Measurements from ENCODE around the gene NUP62.
A peak's percentile ranks its signal among the peaks of the same experiment; 100 is the strongest.
"Not testable (repeated sequence)": the region's sequence is repeated elsewhere in the genome, so short reads cannot be mapped to it uniquely, and the experiment has no call there.

The NUP62 gene

DNA sequence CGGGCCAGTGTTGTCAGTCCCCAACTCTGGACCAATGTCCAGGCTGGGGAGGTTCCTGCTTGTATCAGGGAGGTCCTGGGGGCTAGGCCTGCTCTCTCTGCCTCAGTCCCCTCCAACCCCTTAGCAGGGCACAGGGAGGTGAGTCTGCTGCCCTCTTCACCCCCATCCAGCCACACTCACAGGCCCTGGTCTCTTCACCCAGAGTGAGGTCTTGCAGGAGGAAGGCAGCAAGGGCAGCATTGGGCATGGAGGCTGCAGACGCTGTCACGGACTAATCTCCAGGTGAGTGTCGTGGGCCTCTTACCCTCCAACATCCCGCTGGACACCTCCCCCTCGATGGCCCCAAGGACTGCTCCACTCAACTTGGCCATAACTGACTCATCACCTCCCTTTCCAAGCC lies 43.5 kb upstream of the NUP62 start:
- DNase-seq (ENCODE audit: low spot score): no peak
- no peak overlapping the region for H3K4me3 ChIP-seq
- TF ChIP-seq, protein P1, sequence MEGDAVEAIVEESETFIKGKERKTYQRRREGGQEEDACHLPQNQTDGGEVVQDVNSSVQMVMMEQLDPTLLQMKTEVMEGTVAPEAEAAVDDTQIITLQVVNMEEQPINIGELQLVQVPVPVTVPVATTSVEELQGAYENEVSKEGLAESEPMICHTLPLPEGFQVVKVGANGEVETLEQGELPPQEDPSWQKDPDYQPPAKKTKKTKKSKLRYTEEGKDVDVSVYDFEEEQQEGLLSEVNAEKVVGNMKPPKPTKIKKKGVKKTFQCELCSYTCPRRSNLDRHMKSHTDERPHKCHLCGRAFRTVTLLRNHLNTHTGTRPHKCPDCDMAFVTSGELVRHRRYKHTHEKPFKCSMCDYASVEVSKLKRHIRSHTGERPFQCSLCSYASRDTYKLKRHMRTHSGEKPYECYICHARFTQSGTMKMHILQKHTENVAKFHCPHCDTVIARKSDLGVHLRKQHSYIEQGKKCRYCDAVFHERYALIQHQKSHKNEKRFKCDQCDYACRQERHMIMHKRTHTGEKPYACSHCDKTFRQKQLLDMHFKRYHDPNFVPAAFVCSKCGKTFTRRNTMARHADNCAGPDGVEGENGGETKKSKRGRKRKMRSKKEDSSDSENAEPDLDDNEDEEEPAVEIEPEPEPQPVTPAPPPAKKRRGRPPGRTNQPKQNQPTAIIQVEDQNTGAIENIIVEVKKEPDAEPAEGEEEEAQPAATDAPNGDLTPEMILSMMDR (IDR thresholded peaks at IDR 0.05): no peak
- H3K27ac ChIP-seq: no peak overlapping the region

DNA sequence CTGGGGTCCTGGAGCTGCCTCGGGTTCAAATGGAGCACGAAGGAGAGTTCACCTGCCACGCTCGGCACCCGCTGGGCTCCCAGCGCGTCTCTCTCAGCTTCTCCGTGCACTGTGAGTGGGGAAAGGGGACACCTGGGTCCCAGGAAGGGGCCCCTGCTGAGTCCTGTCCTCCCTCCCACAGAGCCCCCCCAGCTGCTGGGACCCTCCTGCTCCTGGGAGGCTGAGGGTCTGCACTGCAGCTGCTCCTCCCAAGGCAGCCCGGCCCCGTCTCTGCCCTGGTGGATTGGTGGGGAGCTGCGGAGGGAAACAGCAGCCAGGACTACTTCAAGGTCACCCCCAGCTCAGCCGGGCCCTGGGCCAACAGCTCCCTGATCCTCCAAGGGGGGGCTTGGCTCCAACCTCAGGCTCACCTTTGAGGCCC lies 42.7 kb upstream of the NUP62 start:
- no peak for DNase-seq (ENCODE audit: low spot score)
- H3K27ac ChIP-seq: no peak overlapping the region
- TF ChIP-seq, protein P1 (IDR thresholded peaks at IDR 0.05): no peak

DNA sequence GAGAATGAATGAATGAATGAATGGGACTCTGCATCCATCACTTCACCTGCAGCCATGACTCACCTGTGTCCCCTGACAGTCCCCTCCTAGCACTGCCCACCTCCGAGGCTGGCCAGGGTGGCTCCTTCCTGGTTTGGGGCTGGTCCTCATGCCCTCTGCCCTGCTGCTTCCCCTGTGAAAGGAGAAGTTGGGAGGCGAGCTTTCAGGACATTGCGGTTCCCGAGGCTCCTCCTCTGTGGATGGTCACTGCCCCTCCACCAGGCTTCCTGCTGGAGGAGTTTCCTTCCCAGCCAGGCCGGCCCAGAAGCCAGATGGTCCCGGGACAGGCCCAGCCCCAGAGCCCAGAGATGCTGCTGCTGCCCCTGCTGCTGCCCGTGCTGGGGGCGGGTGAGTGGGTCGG lies 40.1 kb upstream of the NUP62 start:
- not testable (repeated sequence) for H3K4me3 ChIP-seq; DNase-seq (ENCODE audit: low spot score)
- H3K27ac ChIP-seq: peak overlapping the region in 1 of 2 donors; percentile 35

More for the DNA sequence above, 42.7 kb upstream of the NUP62 start:
- no peak overlapping the region for H3K4me3 ChIP-seq

DNA sequence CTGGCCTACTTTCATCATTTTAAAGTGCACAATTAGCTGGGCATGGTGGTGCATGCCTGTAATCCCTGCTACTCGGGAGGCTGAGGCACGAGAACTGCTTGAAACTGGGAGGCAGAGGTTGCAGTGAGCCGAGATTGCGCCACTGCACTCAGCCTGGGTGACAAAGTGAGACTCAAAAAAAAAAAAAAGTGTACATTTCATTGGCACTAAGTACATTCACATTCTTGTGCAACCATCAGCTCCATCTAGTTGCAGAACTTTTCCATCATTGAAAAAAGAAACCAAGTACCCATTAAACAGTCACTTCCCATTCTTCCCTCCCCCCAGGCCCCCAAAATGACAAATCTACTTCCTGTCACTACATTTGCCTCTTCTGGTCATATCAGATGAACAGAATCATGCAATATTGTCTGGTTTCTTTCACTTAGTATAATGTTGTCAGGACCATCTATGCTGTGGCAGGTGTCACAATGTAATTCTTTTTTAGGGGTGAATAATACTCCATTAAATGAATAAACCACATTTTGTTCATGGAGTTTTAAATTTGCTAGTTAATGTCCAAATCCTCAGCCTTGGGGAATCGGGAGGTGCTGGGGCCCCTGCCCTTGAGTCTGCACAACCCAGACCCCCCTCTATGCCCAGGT lies 39.1 kb upstream of the NUP62 start:
- no peak for DNase-seq (ENCODE audit: low spot score)
- no peak overlapping the region for H3K4me3 ChIP-seq
- H3K27ac ChIP-seq: peak overlapping the region in 1 of 2 donors; percentile 35
- TF ChIP-seq, protein P1 (IDR thresholded peaks at IDR 0.05): no peak

DNA sequence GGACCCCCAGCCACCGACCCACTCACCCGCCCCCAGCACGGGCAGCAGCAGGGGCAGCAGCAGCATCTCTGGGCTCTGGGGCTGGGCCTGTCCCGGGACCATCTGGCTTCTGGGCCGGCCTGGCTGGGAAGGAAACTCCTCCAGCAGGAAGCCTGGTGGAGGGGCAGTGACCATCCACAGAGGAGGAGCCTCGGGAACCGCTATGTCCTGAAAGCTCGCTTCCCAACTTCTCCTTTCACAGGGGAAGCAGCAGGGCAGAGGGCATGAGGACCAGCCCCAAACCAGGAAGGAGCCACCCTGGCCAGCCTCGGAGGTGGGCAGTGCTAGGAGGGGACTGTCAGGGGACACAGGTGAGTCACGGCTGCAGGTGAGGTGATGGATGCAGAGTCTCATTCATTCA lies 31.7 kb upstream of the NUP62 start, which contains the start of gene SIGLEC11:
Gene SIGLEC11, minus strand, starts transcription at position 193 of the 400 bp plus-strand sequence. Its CDS starts 91 bp downstream, at position 102.
- not testable (repeated sequence) for DNase-seq (ENCODE audit: low spot score); H3K4me3 ChIP-seq; H3K27ac ChIP-seq

DNA sequence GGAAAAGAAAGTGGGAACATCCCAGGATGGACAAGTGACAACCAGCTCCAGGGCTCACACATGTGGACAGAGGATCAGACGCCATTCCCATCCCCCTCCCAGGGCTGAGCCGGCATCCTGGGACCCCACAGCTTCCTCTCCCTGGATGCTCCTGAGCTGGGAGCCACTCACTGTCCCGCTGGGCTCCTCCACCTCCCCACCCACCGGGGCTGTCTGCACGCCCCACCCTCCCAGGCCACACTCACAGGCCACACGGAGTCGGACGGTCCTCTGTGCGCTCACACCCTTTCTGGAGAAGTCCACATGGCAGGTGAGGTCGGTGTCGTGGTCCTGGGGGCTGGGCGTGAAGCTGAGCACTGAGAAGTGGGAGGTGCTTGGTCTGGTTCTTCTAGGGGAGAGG lies 30.6 kb upstream of the NUP62 start:
- H3K27ac ChIP-seq; DNase-seq (ENCODE audit: low spot score); H3K4me3 ChIP-seq: not testable (repeated sequence)

DNA sequence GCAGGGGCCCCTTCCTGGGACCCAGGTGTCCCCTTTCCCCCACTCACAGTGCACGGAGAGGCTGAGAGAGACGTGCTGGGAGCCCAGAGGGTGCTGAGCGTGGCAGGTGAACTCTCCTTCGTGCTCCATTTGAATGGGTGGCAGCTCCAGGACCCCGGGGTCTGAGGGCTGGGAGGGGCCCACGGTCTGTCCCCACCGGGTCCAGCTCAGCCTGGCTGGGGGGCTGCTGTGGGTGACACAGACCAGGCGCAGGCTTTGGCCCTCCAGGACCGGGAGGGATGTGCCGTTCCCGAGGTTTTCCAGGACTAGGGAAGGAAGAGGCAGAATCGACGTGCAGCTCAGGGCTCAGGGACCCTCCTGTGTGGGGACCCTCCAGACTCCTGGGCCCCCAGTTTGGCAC lies 29.3 kb upstream of the NUP62 start:
- not testable (repeated sequence) for H3K27ac ChIP-seq, H3K4me3 ChIP-seq

DNA sequence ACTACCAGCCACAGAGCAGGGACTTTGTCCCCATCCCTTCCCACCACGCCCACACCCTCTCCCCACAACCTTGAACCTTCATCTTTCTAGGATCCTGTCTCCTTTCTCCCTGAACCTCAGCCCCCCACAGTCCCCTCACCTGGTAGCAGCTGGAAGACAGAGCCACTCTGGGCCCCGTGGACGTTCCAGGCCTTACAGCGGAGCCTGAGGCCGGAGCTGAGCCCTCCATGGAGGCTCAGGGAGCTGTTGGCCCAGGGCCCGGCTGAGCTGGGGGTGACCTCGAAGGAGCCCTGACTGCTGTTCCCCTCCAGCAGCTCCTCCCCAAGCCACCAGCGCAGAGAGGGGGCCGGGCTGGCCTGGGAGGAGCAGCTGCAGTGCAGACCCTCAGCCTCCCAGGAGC lies 28.8 kb upstream of the NUP62 start:
- DNase-seq (ENCODE audit: low spot score); H3K27ac ChIP-seq: not testable (repeated sequence)

More for the DNA sequence above, 29.3 kb upstream of the NUP62 start:
- not testable (repeated sequence) for DNase-seq (ENCODE audit: low spot score)

DNA sequence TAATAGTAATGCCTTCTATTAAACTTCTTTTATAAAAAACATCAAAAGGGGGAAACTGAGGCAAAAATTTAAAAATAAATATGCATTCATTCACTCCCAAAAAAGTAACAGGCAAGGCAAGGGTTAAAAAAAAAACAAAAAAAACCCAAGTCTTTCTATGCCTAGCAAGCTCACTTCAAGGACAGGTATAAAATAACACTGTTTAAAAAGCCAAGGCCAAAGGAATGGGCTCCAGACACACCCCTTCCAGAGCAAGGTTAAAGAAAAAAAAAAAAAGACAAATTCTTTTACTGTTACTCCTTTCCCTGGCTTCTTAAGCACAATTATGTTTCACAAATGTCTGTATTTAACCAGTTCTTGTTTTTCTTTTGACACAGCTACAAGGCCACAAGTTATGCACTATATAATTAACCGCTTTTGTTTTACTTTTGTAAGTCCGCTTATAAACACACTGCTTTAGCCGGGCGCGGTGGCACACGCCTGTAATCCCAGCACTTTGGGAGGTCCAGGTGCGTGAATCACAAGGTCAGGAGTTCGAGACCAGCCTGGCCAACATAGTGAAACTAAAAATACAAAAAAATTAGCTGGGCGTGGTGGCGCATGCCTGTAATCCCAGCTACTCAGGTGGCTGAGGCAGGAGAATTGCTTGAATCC lies 28.1 kb upstream of the NUP62 start:
- H3K27ac ChIP-seq: no peak overlapping the region
- no peak overlapping the region for H3K4me3 ChIP-seq
- TF ChIP-seq, protein P1 (IDR thresholded peaks at IDR 0.05): no peak
- DNase-seq (ENCODE audit: low spot score): no peak

More for the DNA sequence above, 28.8 kb upstream of the NUP62 start:
- H3K4me3 ChIP-seq: not testable (repeated sequence)
